NCI-H1436 treated with DMSO at 0.1 percent for 48 hours (cell line): ENCODE data around the gene C10orf143.
"Not testable (repeated sequence)": the region's sequence is repeated elsewhere in the genome, so short reads cannot be mapped to it uniquely, and the experiment has no call there.

Experiments used
- DNase-seq: peaks from one replicate; lab custom pipeline; 2025; lab: John Stamatoyannopoulos, UW

The C10orf143 gene

GRCh38 chr10:130110246-130111112 is at the start of gene C10orf143:
TSS of gene C10orf143 (minus strand) at chr10:130110830. CDS start at chr10:130110772, 58 bp downstream.
- DNase-seq: peak; percentile 92

GRCh38 chr10:130159192-130159794 is 48.7 kb upstream of the C10orf143 start:
- peak; percentile 21 for DNase-seq

- DNase-seq: no peak
Observed at GRCh38 chr10:130146042-130146441, 35.4 kb upstream of the C10orf143 start.

- DNase-seq: no peak
Observed at GRCh38 chr10:130141878-130142277, 31.2 kb upstream of the C10orf143 start.

- DNase-seq: no peak
Observed at GRCh38 chr10:130141460-130141859, 30.8 kb upstream of the C10orf143 start.

- DNase-seq: no peak
Observed at GRCh38 chr10:130141038-130141437, 30.4 kb upstream of the C10orf143 start.

GRCh38 chr10:130140425-130140824 is 29.8 kb upstream of the C10orf143 start:
- DNase-seq: no peak

GRCh38 chr10:130138479-130138866 is 27.8 kb upstream of the C10orf143 start:
- DNase-seq: peak; percentile 69

GRCh38 chr10:130137659-130138478 is 27.2 kb upstream of the C10orf143 start:
- DNase-seq: no peak

- DNase-seq: no peak
Observed at GRCh38 chr10:130137090-130137448, 26.4 kb upstream of the C10orf143 start.

- peak; percentile 13 for DNase-seq
Observed at GRCh38 chr10:130136226-130137089, 25.8 kb upstream of the C10orf143 start, which contains the start of gene GLRX3. TSS of gene GLRX3 (plus strand) at chr10:130136391. CDS start at chr10:130136421, 30 bp downstream.

GRCh38 chr10:130135676-130136225 is 25.1 kb upstream of the C10orf143 start:
- no peak for DNase-seq

GRCh38 chr10:130128922-130129321 is 18.3 kb upstream of the C10orf143 start:
- DNase-seq: no peak

- no peak for DNase-seq
Observed at GRCh38 chr10:130128062-130128781, 17.6 kb upstream of the C10orf143 start.

GRCh38 chr10:130127364-130128061 is 16.9 kb upstream of the C10orf143 start:
- no peak for DNase-seq

- DNase-seq: no peak
Observed at GRCh38 chr10:130121486-130122079, 11.0 kb upstream of the C10orf143 start.

- not testable (repeated sequence) for DNase-seq
Observed at GRCh38 chr10:130117535-130117934, 6.9 kb upstream of the C10orf143 start.

GRCh38 chr10:130116942-130117341 is 6.3 kb upstream of the C10orf143 start:
- not testable (repeated sequence) for DNase-seq

GRCh38 chr10:130112821-130113220 is 2.2 kb upstream of the C10orf143 start:
- no peak for DNase-seq

- no peak for DNase-seq
Observed at GRCh38 chr10:130111852-130112180, 1.2 kb upstream of the C10orf143 start.
